Progenitor cell of endocrine pancreas (in vitro differentiated cells): ENCODE data around the gene TRIM46. TPM values are rescaled to one million over a fixed set of nuclear protein-coding genes. Genes with fewer than 3 reads are reported as not detected.

ENCODE experiments used
- DNase-seq: peaks from one replicate; pipeline ENCODE4 v3.0.0; 2021; ENCODE audit warnings: low spot score; ENCODE audit not compliant: unreplicated experiment
- H3K27ac Mint-ChIP-seq: 2 replicates; pipeline ENCODE4 v1.8.0; 2021; ENCODE audit warnings: mild to moderate bottlenecking, moderate library complexity, mixed read lengths
- H3K27me3 Mint-ChIP-seq: 2 replicates; pipeline ENCODE4 v1.8.0; 2021; ENCODE audit warnings: mixed read lengths
- H3K36me3 Mint-ChIP-seq: 2 replicates; pipeline ENCODE4 v1.8.0; 2022; ENCODE audit warnings: mixed read lengths; ENCODE audit not compliant: insufficient read depth
- H3K4me1 Mint-ChIP-seq: 2 replicates; pipeline ENCODE4 v1.8.0; 2021; ENCODE audit warnings: low read depth, mixed read lengths
- H3K4me3 Mint-ChIP-seq: 2 replicates; pipeline ENCODE4 v1.8.0; 2021; ENCODE audit warnings: low read depth, mild to moderate bottlenecking, moderate library complexity, mixed read lengths
- H3K9me3 Mint-ChIP-seq: 2 replicates; pipeline ENCODE4 v1.8.0; 2021; ENCODE audit warnings: low read depth, mixed read lengths
- total RNA-seq: library from RNA; stranded (reverse); gene quantifications from 2 replicates; pipeline ENCODE4 v1.2.1, GENCODE V29; 2021
- TF ChIP-seq, protein P1 (sequence below): fragments of 200-600 bp; sonication (generic); IDR thresholded peaks from one replicate; pipeline ENCODE4 v1.5.0; 2021; ENCODE audit warnings: antibody characterized with exemption, mild to moderate bottlenecking; ENCODE audit not compliant: unreplicated experiment

The TRIM46 gene
- total RNA-seq, 1 donor from 2014 or later, result 25.7 TPM

DNA sequence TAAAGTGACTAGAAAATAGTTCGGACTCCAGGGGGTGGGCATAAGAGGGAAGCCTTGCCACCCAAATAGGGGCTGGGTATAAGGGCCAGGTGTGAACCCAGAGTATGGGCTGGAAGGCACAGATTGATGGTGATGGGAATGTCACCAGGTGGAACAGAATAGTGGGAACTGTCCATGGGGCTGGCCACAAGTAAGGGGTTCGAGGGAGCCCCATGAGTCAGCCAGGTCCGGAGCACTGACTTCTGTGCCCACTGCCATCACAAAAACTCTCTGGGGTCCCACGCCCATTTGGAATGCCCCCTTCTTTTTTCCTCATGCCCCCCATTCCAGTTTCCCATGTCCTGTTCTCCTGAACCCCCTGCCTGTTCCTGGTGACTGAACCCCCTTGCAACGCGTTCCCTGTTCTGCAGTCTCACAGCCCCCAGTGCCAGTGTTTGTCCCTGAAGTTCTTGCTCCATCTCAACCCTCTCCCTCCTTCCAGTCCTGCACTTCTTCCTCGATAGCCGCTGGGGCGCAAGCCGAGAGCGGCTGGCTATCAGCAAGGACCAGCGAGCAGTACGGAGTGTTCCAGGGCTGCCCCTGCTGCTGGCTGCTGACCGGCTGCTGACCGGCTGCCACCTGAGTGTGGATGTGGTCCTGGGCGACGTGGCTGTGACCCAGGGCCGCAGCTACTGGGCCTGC is 7.9 kb downstream of the TRIM46 start:
- Mint-ChIP-seq H3K9me3 (no peaks in the 10 kb centered on the region), H3K27ac (no peak overlapping the region), H3K4me1 (peaks cover 20% of the 10 kb centered on the region), H3K36me3 (peaks cover 16% of the 10 kb centered on the region), H3K27me3 (no peaks in the 10 kb centered on the region), H3K4me3 (no peak overlapping the region)
- TF ChIP-seq, protein P1, sequence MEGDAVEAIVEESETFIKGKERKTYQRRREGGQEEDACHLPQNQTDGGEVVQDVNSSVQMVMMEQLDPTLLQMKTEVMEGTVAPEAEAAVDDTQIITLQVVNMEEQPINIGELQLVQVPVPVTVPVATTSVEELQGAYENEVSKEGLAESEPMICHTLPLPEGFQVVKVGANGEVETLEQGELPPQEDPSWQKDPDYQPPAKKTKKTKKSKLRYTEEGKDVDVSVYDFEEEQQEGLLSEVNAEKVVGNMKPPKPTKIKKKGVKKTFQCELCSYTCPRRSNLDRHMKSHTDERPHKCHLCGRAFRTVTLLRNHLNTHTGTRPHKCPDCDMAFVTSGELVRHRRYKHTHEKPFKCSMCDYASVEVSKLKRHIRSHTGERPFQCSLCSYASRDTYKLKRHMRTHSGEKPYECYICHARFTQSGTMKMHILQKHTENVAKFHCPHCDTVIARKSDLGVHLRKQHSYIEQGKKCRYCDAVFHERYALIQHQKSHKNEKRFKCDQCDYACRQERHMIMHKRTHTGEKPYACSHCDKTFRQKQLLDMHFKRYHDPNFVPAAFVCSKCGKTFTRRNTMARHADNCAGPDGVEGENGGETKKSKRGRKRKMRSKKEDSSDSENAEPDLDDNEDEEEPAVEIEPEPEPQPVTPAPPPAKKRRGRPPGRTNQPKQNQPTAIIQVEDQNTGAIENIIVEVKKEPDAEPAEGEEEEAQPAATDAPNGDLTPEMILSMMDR, result no peak
- no peak for DNase-seq

- no peaks in the 10 kb centered on the region for H3K9me3 Mint-ChIP-seq
- no peaks in the 10 kb centered on the region for H3K27me3 Mint-ChIP-seq
- peaks cover 16% of the 10 kb centered on the region for H3K36me3 Mint-ChIP-seq
- TF ChIP-seq, protein P1, result no peak
- no peak overlapping the region for H3K27ac Mint-ChIP-seq
- DNase-seq, result no peak
- no peak overlapping the region for H3K4me3 Mint-ChIP-seq
- H3K4me1 Mint-ChIP-seq, result peaks cover 23% of the 10 kb centered on the region
These were observed 8.5 kb downstream of the TRIM46 start for GRCh38 chr1:155182052-155182550.

DNA sequence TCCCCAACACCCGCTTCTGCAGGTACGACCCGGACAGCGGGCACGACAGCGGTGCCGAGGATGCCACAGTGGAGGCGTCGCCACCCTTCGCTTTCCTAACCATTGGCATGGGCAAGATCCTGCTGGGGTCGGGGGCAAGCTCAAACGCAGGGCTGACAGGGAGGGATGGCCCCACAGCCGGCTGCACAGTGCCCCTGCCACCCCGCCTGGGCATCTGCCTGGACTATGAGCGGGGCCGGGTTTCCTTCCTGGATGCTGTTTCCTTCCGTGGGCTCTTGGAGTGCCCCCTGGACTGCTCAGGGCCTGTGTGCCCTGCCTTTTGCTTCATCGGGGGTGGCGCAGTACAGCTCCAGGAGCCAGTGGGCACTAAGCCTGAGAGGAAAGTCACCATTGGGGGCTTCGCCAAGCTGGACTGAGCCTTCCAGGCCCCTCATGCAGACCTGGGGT is 10.1 kb downstream of the TRIM46 start:
- Mint-ChIP-seq H3K27ac (no peak overlapping the region), H3K4me1 (peaks cover 32% of the 10 kb centered on the region), H3K36me3 (peaks cover 17% of the 10 kb centered on the region), H3K9me3 (no peaks in the 10 kb centered on the region), H3K4me3 (no peak overlapping the region), H3K27me3 (no peaks in the 10 kb centered on the region)
- DNase-seq, result no peak
- TF ChIP-seq, protein P1, result no peak

DNA sequence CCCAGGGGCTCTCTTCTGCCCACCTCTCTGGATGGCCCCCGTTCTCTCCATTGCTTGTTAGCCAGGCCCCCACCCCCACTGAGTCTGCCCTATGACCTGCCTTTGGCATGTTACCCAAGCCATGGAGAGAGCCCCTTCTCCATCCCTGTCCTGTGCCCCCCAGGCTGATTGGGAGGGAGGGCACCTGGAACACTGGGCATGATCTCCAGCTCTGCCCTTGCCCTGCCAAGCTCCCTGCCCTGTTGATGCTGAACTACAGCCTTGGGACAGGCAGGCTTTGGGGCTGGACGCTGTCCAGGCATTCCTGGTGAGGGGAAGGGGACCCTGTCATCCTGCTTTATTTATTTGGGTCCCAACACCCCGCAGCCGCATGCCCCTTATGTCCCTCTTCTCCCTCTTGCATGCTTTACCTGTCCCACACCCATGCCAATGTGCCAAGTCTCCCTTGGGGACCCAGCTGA is 10.7 kb downstream of the TRIM46 start:
- H3K27ac Mint-ChIP-seq, result no peak overlapping the region
- no peaks in the 10 kb centered on the region for H3K9me3 Mint-ChIP-seq
- H3K27me3 Mint-ChIP-seq, result no peaks in the 10 kb centered on the region
- DNase-seq, result no peak
- H3K4me1 Mint-ChIP-seq, result peaks cover 32% of the 10 kb centered on the region
- peaks cover 15% of the 10 kb centered on the region for H3K36me3 Mint-ChIP-seq
- TF ChIP-seq, protein P1, result no peak
- H3K4me3 Mint-ChIP-seq, result no peak overlapping the region

- H3K4me1 Mint-ChIP-seq, result peaks cover 32% of the 10 kb centered on the region
- H3K4me3 Mint-ChIP-seq, result no peak overlapping the region
- H3K36me3 Mint-ChIP-seq, result peaks cover 15% of the 10 kb centered on the region
- TF ChIP-seq, protein P1, result no peak
- no peaks in the 10 kb centered on the region for H3K9me3 Mint-ChIP-seq
- no peak for DNase-seq
- H3K27me3 Mint-ChIP-seq, result no peaks in the 10 kb centered on the region
- H3K27ac Mint-ChIP-seq, result peak overlapping the region; percentile 93
These were observed 11.5 kb downstream of the TRIM46 start for GRCh38 chr1:155184835-155185782.
